HFF-Myc (cell line): ENCODE results near the gene NAV2.

ENCODE experiments used
- DNase-seq: peaks from one replicate; pipeline ENCODE4 v3.0.0-alpha.2; 2011; ENCODE audit warnings: low read depth; ENCODE audit errors: extremely low read depth
- H3K4me3 ChIP-seq: replicated peaks from 2 replicates; pipeline ENCODE4 v1.5.1; 2011; ENCODE audit warnings: low read depth, mild to moderate bottlenecking, control low read depth, low read length
- TF ChIP-seq, protein P1 (sequence below): IDR thresholded peaks from 2 replicates; pipeline ENCODE4 v1.5.1; 2012; ENCODE audit warnings: mild to moderate bottlenecking, low read depth, low read length, control low read depth; ENCODE audit errors: missing control alignments

Gene NAV2

DNA sequence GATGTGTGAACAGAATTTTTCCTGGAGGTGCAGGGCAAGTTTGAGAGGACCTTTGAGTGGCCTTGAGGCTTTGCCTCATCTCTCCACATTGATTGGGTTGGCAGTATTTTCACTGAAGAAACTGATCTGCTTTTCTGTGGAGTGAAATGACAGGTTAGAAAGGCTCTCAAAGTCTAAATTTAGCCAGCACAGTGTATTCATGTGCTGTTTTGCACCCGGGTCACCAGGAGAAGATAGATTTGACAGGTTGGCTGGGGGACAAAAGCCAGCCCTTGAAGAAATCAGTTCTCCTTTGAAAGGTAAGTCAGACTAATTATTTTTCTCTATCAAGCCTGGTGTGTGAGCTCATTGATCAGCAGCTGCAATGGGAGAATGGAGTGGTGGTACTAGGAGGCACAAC lies 294.7 kb downstream of the NAV2 start:
- H3K4me3 ChIP-seq: no peak overlapping the region
- TF ChIP-seq, protein P1, sequence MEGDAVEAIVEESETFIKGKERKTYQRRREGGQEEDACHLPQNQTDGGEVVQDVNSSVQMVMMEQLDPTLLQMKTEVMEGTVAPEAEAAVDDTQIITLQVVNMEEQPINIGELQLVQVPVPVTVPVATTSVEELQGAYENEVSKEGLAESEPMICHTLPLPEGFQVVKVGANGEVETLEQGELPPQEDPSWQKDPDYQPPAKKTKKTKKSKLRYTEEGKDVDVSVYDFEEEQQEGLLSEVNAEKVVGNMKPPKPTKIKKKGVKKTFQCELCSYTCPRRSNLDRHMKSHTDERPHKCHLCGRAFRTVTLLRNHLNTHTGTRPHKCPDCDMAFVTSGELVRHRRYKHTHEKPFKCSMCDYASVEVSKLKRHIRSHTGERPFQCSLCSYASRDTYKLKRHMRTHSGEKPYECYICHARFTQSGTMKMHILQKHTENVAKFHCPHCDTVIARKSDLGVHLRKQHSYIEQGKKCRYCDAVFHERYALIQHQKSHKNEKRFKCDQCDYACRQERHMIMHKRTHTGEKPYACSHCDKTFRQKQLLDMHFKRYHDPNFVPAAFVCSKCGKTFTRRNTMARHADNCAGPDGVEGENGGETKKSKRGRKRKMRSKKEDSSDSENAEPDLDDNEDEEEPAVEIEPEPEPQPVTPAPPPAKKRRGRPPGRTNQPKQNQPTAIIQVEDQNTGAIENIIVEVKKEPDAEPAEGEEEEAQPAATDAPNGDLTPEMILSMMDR: no peak
- DNase-seq: no peak

DNA sequence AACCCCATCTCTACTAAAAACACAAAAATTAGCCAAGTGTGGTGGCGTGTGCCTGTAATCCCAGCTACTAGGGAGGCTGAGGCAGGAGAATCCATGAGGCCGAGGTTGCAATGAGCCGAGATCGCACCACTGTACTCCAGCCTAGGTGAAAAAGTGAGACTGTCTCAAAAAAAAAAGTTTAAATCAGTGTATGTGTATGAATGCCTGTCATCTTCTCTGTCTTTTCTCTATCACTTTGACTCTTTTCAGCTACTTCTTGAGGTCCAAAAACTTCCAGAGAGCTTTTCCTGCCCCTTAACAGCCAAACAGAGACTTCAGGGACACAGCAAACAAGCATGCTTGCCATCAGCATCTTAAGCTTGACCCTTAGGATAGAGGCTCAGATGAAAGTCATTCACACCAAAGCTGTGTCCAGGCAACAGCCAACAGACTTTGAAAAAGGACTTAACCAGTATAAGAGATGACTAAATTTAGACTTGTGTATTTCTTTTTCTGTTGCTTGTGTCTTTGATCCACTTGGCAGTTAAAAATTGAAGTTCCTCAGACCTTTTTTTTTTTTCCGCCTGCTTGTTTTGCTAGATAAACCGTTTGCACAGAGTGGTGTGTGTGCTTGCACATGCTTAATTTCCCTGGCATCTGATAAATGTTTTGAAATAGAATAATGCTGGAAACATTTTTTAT lies 295.7 kb downstream of the NAV2 start:
- DNase-seq: no peak
- TF ChIP-seq, protein P1: no peak
- no peak overlapping the region for H3K4me3 ChIP-seq

DNA sequence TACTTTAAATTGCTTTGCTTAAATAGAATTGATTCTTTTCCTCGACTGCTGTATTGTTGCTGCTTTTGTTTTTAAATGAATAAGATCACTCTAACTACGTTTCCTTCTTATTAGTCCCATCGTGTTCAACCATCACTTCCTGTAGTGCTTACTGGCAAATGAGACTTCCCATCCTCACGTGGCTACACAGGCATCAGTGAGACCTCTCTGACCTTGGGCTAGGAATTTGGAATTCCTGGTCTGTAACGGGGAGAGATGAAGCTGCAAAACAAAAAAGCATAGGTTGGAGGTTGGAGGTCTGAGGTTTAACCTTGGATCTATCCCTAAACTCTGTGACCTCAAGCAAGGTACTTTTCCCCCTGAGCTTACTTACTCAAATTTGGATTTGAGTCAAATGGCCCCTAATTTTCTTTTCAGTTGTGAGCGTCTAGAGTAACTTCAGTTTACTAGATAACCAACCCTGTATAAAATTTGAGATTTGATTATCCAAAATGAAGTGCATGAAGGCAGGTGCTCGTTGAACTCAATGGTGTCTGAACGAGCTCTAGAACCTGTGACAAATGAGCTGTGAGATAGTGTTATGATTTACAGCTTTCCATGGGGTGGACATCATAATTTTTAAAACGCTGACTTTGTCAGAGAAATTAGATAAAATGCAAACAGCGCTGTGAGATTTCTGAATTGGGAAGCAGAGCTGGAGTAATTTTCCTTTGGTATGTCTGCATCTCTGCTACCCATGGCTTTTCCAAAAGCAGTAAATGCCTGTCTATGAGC lies 296.4 kb downstream of the NAV2 start:
- H3K4me3 ChIP-seq: no peak overlapping the region
- DNase-seq: no peak
- TF ChIP-seq, protein P1: no peak

DNA sequence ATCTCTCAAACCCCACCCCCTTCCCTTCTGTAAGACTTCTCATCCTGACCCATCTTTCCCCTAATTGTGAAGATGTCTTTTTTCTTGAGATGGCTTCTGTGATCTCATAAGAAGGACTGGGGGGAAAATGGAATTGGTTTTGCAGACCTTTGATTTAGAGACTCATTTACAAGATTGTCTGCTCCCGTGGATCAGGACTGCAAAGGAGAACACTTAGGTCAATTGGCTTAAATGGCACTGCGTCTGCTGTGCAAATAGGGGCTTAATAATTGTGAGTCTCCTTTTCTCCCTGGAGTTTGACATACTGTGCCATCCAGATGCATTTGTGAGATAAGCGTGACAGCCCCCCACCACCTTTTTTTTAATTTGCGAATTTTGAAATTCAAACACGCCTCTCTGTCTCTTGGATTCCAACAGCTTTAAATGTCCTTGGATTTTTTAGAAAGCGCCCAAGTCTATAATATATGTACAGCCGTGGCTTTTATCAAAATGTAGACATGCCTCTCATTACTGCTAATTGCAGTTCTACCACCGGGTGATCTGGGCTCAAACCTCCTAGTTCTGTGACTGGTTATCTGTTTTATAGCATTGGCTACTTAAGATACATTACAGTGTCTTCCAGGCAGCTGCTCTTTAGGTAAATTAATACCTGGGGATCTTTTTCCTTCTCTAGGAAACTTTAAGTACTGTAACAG lies 297.7 kb downstream of the NAV2 start:
- no peak for DNase-seq
- TF ChIP-seq, protein P1: no peak

DNA sequence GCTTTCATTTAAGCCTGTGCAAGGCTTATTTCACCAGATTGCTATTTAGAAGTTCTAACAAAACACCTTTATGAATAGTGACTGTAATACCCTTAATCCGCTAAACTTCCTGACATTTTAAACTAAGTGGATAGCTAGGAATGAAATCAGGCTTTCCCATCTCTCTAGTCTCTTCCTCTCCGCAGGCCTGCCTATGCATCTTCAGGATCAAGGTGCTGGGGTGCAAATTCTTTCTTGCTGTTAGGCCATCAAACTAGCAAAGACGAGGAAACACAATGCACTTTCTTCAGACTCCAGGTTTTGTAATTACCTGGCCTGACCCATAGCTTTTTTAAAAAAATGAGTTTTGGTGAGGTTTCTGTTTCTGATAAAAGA lies 298.2 kb downstream of the NAV2 start:
- DNase-seq: no peak
- TF ChIP-seq, protein P1: no peak
- no peak overlapping the region for H3K4me3 ChIP-seq

More for the DNA sequence above, 297.7 kb downstream of the NAV2 start:
- no peak overlapping the region for H3K4me3 ChIP-seq

DNA sequence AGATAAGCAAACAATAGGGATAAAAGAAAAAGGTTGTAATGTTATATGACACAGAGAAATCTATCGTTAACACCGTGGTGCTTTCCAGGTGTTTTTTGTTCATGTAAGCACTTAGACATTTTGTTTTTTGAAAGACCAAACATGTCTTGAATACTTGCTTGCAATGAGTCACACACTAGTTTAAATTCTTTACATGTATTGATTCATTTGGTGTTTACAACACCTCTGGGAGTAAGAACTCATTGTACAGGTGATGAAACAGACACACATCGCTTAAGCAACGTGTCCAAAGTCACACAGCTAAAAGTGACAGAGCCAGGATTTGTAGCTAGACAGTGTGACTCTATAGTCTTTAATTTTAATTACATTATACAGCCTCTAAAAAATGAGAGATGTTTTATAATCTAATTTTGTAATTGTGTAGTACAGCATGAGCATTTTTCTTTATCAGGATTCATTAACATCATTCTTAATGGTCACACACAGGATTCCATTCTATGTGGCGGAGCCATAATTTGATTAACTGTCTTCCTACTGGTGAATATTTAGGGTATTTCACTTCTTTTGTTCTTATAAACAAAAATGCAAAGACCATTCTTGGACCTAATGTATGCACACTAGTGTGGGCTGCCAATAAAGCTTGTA lies 298.8 kb downstream of the NAV2 start:
- H3K4me3 ChIP-seq: no peak overlapping the region
- TF ChIP-seq, protein P1: no peak
- DNase-seq: no peak
